Measurements from ENCODE around the gene KRT82.
A peak's percentile ranks its signal among the peaks of the same experiment; 100 is the strongest.

The KRT82 gene

DNA sequence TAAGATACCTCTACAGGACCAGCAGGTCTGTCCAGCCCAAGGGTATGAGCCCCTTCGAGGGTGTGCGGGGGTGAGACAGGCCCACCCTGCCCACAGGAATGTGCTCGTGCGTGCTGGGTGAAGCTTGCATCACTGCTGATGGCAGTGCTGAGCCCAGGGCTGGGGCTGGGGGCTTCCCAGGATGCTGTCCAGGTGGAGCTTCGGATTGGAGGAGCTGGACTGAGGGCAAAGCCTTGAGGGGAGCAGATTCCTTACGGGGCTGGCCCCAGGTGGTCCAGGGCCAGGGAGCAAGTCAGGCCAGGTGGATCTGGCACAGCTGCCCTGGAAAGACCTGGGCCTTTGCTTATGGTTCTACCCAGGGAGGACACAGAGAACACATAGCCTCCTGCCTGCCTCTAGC is 36.3 kb downstream of the KRT82 start:
- peaks cover 2% of the 10 kb centered on the region for H3K27me3 ChIP-seq (replicated peaks)
- in situ Hi-C loops (cut with HindIII; ENCODE audit: low pct_ligation_motif_present, low sequenced_read_pairs) = no loop called here
- H3K27ac ChIP-seq = no peak overlapping the region
- H3K36me3 ChIP-seq (replicated peaks) = no peaks in the 10 kb centered on the region
- TF ChIP-seq, protein P1, sequence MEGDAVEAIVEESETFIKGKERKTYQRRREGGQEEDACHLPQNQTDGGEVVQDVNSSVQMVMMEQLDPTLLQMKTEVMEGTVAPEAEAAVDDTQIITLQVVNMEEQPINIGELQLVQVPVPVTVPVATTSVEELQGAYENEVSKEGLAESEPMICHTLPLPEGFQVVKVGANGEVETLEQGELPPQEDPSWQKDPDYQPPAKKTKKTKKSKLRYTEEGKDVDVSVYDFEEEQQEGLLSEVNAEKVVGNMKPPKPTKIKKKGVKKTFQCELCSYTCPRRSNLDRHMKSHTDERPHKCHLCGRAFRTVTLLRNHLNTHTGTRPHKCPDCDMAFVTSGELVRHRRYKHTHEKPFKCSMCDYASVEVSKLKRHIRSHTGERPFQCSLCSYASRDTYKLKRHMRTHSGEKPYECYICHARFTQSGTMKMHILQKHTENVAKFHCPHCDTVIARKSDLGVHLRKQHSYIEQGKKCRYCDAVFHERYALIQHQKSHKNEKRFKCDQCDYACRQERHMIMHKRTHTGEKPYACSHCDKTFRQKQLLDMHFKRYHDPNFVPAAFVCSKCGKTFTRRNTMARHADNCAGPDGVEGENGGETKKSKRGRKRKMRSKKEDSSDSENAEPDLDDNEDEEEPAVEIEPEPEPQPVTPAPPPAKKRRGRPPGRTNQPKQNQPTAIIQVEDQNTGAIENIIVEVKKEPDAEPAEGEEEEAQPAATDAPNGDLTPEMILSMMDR (IDR thresholded peaks at IDR 0.05; ENCODE audit: low read depth, low read length, missing control alignments) = no peak
- H3K4me3 ChIP-seq (ENCODE audit: low read depth, low read length) = no peak overlapping the region
- no peak for DNase-seq

DNA sequence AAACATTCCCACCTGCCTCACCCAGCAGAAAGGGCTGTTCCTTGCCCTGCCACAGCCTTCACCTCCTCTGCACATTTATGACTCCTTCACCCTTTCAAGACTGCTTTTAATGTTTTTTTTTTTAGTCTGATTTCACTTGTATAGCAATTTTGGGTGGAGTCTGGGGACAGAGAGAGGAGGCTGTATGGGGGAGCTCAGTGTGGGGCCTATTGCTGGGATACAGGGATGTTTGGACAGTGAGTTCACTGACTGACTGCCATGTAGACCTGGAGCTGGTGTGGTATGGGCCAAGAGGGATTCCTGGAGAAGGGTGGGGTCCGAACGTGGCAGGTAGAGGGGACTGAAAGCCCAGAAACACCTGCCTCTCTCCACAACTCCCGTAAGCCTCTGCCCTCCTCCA is 36.9 kb downstream of the KRT82 start:
- peak; percentile 16 for DNase-seq
- Histone ChIP-seq H3K36me3 (replicated peaks) (no peaks in the 10 kb centered on the region), H3K4me3 (ENCODE audit: low read depth, low read length) (no peak overlapping the region), H3K27me3 (replicated peaks) (peaks cover 2% of the 10 kb centered on the region), H3K27ac (no peak overlapping the region)
- in situ Hi-C loops (cut with HindIII; ENCODE audit: low pct_ligation_motif_present, low sequenced_read_pairs) = no loop called here
- TF ChIP-seq, protein P1 (IDR thresholded peaks at IDR 0.05; ENCODE audit: low read depth, low read length, missing control alignments) = no peak

DNA sequence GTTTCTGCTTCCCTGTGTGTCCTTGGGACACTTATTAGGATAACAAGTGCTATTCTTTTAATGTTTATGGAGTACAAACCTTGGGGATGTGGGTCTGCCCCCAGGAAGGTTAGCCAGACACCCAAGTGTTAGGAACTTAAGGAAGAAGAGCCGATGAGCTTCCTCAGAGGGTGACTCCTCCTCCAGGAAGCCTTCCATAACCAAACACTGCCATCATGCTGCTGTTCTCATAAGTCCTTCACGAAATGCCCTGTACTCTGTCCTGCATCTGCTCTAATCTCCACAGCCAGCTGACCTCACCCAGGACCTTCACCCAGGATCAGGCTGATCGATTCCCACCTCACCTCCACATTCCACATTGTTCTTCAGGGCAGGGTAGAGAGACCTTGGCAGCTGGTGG is 37.6 kb downstream of the KRT82 start:
- DNase-seq = no peak
- TF ChIP-seq, protein P1 (IDR thresholded peaks at IDR 0.05; ENCODE audit: low read depth, low read length, missing control alignments) = no peak
- no peak overlapping the region for H3K4me3 ChIP-seq (ENCODE audit: low read depth, low read length)
- peaks cover 2% of the 10 kb centered on the region for H3K27me3 ChIP-seq (replicated peaks)
- in situ Hi-C loops (cut with HindIII; ENCODE audit: low pct_ligation_motif_present, low sequenced_read_pairs) = no loop called here
- no peaks in the 10 kb centered on the region for H3K36me3 ChIP-seq (replicated peaks)
- H3K27ac ChIP-seq = no peak overlapping the region

DNA sequence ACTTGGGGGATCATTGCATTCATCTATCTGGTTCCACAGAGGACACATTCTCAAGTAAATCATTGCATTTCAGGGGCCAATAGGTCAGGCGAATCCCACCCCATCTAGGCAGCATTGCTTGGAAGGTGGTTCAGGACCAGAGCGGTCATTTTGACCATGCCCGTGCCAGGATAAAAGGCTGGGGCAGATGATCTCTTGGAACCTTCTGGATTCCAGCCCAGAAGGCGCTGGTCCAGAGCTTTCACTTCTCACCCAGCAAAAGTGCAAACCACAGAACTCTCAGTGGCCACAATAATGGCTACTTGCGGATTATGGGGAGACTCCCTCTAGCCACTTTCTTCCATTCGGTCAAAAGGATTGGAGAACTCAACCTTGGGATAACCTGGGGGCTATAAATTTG is 38.3 kb downstream of the KRT82 start:
- H3K4me3 ChIP-seq (ENCODE audit: low read depth, low read length) = no peak overlapping the region
- TF ChIP-seq, protein P1 (IDR thresholded peaks at IDR 0.05; ENCODE audit: low read depth, low read length, missing control alignments) = no peak
- peaks cover 2% of the 10 kb centered on the region for H3K27me3 ChIP-seq (replicated peaks)
- in situ Hi-C loops (cut with HindIII; ENCODE audit: low pct_ligation_motif_present, low sequenced_read_pairs) = no loop called here
- H3K36me3 ChIP-seq (replicated peaks) = no peaks in the 10 kb centered on the region
- H3K27ac ChIP-seq = no peak overlapping the region
- no peak for DNase-seq

DNA sequence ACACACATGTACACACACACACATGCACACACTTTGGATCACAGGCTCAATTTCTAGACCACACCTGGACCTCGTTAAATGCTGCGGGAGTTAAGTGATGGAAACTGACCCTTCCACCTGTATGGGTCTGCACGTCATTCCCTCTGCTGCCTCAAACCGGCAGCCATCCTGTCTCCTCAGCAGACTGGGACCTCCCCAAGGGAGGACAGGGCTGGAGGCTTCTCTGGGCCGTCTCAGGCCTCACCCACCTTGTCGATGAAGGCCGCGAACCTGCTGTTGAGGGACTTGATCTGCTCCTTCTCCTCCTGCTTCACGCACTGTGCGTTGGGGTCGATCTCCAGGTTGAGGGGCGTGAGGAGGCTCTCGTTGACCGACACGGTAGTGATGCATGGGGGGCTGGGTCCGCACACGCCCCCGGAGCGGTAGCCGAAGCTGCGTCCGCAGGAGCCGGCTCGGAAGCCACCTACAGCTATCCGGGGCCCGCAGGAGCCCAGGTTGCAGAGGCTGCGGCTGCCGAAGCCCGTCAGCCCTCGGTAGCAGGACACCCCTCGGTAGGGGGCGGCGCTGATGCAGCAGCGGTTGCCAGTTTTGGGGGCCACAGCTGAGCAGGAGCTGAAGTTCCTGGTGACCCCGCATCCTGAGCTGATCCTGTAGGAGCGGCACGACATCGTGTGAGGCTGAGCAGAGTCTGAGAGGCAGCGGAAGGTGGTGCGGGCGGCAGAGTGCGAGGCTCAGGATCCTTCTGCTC is 39.2 kb downstream of the KRT82 start, which contains the start of gene KRT85:
Gene KRT85 (minus strand): TSS at position 744 of the 748 bp plus-strand sequence. CDS start 76 bp downstream, at position 668.
- TF ChIP-seq, protein P1 (IDR thresholded peaks at IDR 0.05; ENCODE audit: low read depth, low read length, missing control alignments) = no peak
- Histone ChIP-seq H3K36me3 (replicated peaks) (no peaks in the 10 kb centered on the region), H3K27me3 (replicated peaks) (peaks cover 2% of the 10 kb centered on the region), H3K27ac (no peak within 1 kb of the TSS), H3K4me3 (ENCODE audit: low read depth, low read length) (no peak within 1 kb of the TSS)
- in situ Hi-C loops (cut with HindIII; ENCODE audit: low pct_ligation_motif_present, low sequenced_read_pairs) = no loop called here
- DNase-seq = no peak

Measured in brain microvascular endothelial cell (primary cell).